Progenitor cell of endocrine pancreas (in vitro differentiated cells): ENCODE measurements around the gene TRIM7. TPM values are rescaled to one million over a fixed set of nuclear protein-coding genes. Genes with fewer than 3 reads are reported as not detected.

ENCODE experiments used
- DNase-seq: peaks from one replicate; pipeline ENCODE4 v3.0.0; 2021; ENCODE audit warnings: low spot score; ENCODE audit not compliant: unreplicated experiment
- H3K27ac Mint-ChIP-seq: 2 replicates; pipeline ENCODE4 v1.8.0; 2021; ENCODE audit warnings: mild to moderate bottlenecking, moderate library complexity, mixed read lengths
- H3K27me3 Mint-ChIP-seq: 2 replicates; pipeline ENCODE4 v1.8.0; 2021; ENCODE audit warnings: mixed read lengths
- H3K36me3 Mint-ChIP-seq: 2 replicates; pipeline ENCODE4 v1.8.0; 2022; ENCODE audit warnings: mixed read lengths; ENCODE audit not compliant: insufficient read depth
- H3K4me1 Mint-ChIP-seq: 2 replicates; pipeline ENCODE4 v1.8.0; 2021; ENCODE audit warnings: low read depth, mixed read lengths
- H3K4me3 Mint-ChIP-seq: 2 replicates; pipeline ENCODE4 v1.8.0; 2021; ENCODE audit warnings: low read depth, mild to moderate bottlenecking, moderate library complexity, mixed read lengths
- H3K9me3 Mint-ChIP-seq: 2 replicates; pipeline ENCODE4 v1.8.0; 2021; ENCODE audit warnings: low read depth, mixed read lengths
- total RNA-seq: library from RNA; stranded (reverse); gene quantifications from 2 replicates; pipeline ENCODE4 v1.2.1, GENCODE V29; 2021
- TF ChIP-seq, protein P1 (sequence below): fragments of 200-600 bp; sonication (generic); IDR thresholded peaks from one replicate; pipeline ENCODE4 v1.5.0; 2021; ENCODE audit warnings: antibody characterized with exemption, mild to moderate bottlenecking; ENCODE audit not compliant: unreplicated experiment

Gene TRIM7
- total RNA-seq, 1 donor from 2014 or later = not detected

DNA sequence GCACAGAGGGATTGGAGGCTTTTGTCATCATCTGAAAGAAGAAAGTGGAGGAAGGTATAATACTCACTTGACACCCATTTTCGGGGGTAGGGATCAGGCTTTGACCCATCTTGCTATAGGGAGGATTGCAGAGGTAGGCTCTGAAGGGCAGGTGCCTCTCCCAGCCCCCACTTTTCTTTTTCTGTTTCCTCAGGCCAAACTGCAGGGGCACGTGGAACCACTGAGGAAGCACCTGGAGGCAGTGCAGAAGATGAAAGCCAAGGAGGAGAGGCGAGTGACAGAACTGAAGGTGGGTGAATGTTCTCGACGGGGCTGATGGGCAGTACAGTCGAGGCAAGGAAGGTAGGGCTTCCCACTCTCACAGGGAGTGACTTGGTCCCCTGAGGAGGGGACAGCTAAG, 25.6 kb upstream of the TRIM7 start:
- no peaks in the 10 kb centered on the region for H3K4me1 Mint-ChIP-seq
- no peaks in the 10 kb centered on the region for H3K27me3 Mint-ChIP-seq
- no peak for DNase-seq
- TF ChIP-seq, protein P1, sequence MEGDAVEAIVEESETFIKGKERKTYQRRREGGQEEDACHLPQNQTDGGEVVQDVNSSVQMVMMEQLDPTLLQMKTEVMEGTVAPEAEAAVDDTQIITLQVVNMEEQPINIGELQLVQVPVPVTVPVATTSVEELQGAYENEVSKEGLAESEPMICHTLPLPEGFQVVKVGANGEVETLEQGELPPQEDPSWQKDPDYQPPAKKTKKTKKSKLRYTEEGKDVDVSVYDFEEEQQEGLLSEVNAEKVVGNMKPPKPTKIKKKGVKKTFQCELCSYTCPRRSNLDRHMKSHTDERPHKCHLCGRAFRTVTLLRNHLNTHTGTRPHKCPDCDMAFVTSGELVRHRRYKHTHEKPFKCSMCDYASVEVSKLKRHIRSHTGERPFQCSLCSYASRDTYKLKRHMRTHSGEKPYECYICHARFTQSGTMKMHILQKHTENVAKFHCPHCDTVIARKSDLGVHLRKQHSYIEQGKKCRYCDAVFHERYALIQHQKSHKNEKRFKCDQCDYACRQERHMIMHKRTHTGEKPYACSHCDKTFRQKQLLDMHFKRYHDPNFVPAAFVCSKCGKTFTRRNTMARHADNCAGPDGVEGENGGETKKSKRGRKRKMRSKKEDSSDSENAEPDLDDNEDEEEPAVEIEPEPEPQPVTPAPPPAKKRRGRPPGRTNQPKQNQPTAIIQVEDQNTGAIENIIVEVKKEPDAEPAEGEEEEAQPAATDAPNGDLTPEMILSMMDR = no peak
- H3K9me3 Mint-ChIP-seq = no peaks in the 10 kb centered on the region
- H3K4me3 Mint-ChIP-seq = no peak overlapping the region
- H3K36me3 Mint-ChIP-seq = no peaks in the 10 kb centered on the region
- peak overlapping the region; percentile 49 for H3K27ac Mint-ChIP-seq

DNA sequence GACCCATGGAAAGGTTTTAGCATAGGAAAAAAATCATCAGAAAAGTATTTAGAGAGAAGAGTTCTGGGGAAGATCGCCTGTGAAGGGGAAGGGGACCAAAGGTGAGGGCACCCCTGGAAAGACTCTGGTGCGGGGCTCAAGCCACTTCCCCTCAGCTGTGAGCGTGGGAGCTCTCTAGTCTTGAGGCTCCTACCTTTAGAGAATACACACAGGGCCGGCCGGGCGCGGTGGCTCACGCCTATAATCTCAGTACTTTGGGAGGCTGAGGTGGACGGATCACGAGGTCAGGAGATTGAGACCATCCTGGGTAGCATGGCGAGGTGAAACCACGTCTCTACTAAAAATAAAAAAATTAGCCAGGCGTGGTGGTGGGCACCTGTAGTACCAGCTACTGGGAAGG, 25.0 kb upstream of the TRIM7 start:
- H3K27me3 Mint-ChIP-seq = no peaks in the 10 kb centered on the region
- no peak for DNase-seq
- H3K4me1 Mint-ChIP-seq = no peaks in the 10 kb centered on the region
- no peaks in the 10 kb centered on the region for H3K36me3 Mint-ChIP-seq
- TF ChIP-seq, protein P1 = no peak
- H3K9me3 Mint-ChIP-seq = no peaks in the 10 kb centered on the region
- H3K27ac Mint-ChIP-seq = no peak overlapping the region
- H3K4me3 Mint-ChIP-seq = no peak overlapping the region

DNA sequence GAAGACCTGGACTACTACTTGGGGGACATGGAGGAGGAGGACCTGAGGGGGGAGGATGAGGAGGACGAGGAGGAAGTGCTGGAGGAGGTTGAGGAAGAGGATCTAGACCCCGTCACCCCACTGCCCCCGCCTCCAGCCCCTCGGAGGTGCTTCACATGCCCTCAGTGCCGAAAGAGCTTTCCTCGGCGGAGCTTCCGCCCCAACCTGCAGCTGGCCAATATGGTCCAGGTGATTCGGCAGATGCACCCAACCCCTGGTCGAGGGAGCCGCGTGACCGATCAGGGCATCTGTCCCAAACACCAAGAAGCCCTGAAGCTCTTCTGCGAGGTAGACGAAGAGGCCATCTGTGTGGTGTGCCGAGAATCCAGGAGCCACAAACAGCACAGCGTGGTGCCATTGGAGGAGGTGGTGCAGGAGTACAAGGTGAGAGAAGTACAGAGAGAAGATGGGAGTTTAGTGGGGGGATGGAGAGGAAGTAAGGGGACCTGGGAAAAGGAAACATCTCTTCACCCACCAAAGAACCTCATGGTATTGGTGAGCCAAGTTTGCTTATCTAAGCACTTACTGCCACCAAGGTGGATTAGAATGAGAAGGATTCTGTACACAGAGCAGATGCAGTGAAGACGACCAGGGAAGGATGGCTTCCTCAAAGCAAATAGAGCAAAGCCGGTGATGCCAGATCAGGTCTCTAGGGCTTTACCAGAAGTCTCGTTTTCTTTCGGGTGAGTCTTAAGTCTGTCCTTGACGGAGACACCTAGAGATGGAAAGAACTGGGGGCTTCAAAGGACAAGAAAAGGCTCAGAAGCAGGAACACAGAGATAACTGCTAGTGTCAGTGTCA, 19.6 kb upstream of the TRIM7 start:
- no peaks in the 10 kb centered on the region for H3K9me3 Mint-ChIP-seq
- TF ChIP-seq, protein P1 = no peak
- peaks cover 6% of the 10 kb centered on the region for H3K36me3 Mint-ChIP-seq
- peaks cover 13% of the 10 kb centered on the region for H3K4me1 Mint-ChIP-seq
- peak overlapping the region; percentile 100 for H3K27ac Mint-ChIP-seq
- H3K4me3 Mint-ChIP-seq = peak overlapping the region; percentile 98
- no peak for DNase-seq
- H3K27me3 Mint-ChIP-seq = peaks cover 6% of the 10 kb centered on the region

DNA sequence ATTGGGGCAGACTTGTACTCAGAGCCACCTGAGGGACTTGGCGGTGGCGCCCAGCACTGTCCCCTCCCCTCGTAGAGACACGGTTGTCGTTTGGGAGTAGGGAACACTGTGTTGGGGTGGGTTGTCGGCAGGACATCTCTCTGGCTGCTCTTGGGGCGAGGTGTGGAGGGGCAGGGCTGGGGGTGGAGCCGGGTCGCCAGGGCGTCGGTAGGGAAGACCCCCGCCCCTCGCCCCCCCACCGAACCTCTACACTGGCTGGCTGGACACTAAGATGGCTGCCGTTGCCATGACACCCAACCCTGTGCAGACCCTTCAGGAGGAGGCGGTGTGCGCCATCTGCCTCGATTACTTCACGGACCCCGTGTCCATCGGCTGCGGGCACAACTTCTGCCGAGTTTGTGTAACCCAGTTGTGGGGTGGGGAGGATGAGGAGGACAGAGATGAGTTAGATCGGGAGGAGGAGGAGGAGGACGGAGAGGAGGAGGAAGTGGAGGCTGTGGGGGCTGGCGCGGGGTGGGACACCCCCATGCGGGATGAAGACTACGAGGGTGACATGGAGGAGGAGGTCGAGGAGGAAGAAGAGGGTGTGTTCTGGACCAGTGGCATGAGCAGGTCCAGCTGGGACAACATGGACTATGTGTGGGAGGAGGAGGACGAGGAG, 18.9 kb upstream of the TRIM7 start:
- DNase-seq = peak; percentile 55
- Mint-ChIP-seq H3K9me3 (no peaks in the 10 kb centered on the region), H3K4me1 (peaks cover 13% of the 10 kb centered on the region), H3K36me3 (peaks cover 6% of the 10 kb centered on the region), H3K27me3 (peaks cover 10% of the 10 kb centered on the region), H3K4me3 (peak overlapping the region; percentile 98), H3K27ac (peak overlapping the region; percentile 100)
- TF ChIP-seq, protein P1 = no peak

DNA sequence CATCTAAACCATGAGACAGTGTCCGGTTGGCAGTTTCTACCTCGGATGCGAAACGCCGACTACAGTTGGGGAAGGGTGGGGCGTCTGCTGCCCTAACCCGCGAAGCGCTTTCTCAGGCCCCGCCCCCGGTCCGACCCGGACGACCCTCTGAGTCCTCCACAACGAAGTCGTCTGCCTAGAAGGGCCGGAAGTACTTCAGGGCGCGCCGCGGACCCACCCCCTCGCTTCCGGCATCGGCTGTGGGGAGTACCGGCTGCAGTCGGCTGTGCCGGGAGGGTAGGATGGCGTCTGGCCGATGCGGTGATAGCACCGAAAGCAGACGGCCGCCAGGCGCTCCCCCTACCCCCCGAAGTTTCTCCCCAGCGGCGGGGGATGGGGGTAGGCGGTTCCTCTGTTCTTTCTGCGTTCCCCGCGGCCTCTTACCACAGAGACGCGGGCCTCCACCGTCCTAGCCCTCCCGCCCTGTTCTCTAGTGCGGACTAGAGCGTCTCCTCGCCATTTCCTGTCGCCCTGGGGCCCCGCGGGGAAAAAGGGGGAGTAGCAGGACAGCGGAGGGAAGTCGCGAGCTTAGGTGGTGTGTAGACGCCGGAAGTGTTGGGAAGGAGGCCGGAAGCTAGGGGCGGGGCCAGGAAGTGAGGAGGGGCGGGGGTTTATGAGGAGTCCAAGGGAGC, 18.2 kb upstream of the TRIM7 start, which contains the start of gene TRIM41:
TSS of gene TRIM41 (plus strand) at position 224 of the 671 bp plus-strand sequence. CDS start 719 bp downstream, outside the sequence.
- Mint-ChIP-seq H3K4me1 (peaks cover 13% of the 10 kb centered on the region), H3K9me3 (no peaks in the 10 kb centered on the region), H3K27ac (peak within 1 kb of the TSS; percentile 100), H3K4me3 (peak within 1 kb of the TSS; percentile 98), H3K27me3 (peaks cover 13% of the 10 kb centered on the region), H3K36me3 (peaks cover 6% of the 10 kb centered on the region)
- TF ChIP-seq, protein P1 = no peak
- peak; percentile 92 for DNase-seq
